Stimulated activated CD8-positive, alpha-beta memory T cell treated with anti-CD3 and anti-CD28 coated beads, Interleukin-12 subunit alpha, Interleukin-12 subunit beta, amount 100 ng/mL, for 24 hours (primary cell): ENCODE measurements around the gene FGFR1OP2.
A peak's percentile ranks its signal among the peaks of the same experiment; 100 is the strongest.

Experiments
- DNase-seq: peaks from one replicate; pipeline ENCODE4 v3.0.0-alpha.2; 2020; ENCODE audit errors: extremely low read depth

Gene FGFR1OP2

GRCh38 chr12:27003421-27004381, 65.4 kb downstream of the FGFR1OP2 start:
- no peak for DNase-seq

GRCh38 chr12:27005495-27005894, 67.2 kb downstream of the FGFR1OP2 start:
- DNase-seq = no peak

GRCh38 chr12:27006797-27007467, 68.7 kb downstream of the FGFR1OP2 start:
- DNase-seq = no peak

- DNase-seq = no peak
These were observed 69.8 kb downstream of the FGFR1OP2 start for GRCh38 chr12:27008081-27008480.

GRCh38 chr12:27009881-27010301, 71.6 kb downstream of the FGFR1OP2 start:
- no peak for DNase-seq

- DNase-seq = no peak
These were observed 74.1 kb downstream of the FGFR1OP2 start for GRCh38 chr12:27012239-27012981.

GRCh38 chr12:27012982-27013255, 74.6 kb downstream of the FGFR1OP2 start:
- DNase-seq = no peak

GRCh38 chr12:27013611-27014084, 75.4 kb downstream of the FGFR1OP2 start:
- DNase-seq = peak; percentile 0

- DNase-seq = peak; percentile 85
These were observed 76.0 kb downstream of the FGFR1OP2 start, which contains the start of gene TM7SF3 for GRCh38 chr12:27014085-27014858. TM7SF3 (minus strand) TSS chr12:27014384; CDS start chr12:27014168, 216 bp downstream.

- DNase-seq = no peak
These were observed 76.8 kb downstream of the FGFR1OP2 start for GRCh38 chr12:27014859-27015729.

- DNase-seq = no peak
These were observed 77.4 kb downstream of the FGFR1OP2 start for GRCh38 chr12:27015730-27016076.
